ENCODE data around the gene TXN.

DNA sequence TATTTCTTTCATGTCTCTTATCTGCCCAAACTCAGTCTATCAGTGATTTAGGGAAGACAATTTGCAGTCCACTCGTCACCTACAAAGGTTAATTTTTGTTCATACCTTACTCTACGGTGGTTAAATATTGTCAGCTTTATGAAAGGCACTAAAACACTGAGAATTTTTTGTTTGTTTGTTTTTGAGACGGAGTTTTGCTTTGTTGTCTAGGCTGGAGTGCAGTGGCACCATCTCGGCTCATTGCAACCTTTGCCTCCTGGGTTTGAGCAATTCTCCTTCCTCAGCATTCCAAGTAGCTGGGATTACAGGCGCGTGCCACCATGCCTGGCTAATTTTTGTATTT, 26.4 kb upstream of the TXN start:
- TF ChIP-seq, protein P1, sequence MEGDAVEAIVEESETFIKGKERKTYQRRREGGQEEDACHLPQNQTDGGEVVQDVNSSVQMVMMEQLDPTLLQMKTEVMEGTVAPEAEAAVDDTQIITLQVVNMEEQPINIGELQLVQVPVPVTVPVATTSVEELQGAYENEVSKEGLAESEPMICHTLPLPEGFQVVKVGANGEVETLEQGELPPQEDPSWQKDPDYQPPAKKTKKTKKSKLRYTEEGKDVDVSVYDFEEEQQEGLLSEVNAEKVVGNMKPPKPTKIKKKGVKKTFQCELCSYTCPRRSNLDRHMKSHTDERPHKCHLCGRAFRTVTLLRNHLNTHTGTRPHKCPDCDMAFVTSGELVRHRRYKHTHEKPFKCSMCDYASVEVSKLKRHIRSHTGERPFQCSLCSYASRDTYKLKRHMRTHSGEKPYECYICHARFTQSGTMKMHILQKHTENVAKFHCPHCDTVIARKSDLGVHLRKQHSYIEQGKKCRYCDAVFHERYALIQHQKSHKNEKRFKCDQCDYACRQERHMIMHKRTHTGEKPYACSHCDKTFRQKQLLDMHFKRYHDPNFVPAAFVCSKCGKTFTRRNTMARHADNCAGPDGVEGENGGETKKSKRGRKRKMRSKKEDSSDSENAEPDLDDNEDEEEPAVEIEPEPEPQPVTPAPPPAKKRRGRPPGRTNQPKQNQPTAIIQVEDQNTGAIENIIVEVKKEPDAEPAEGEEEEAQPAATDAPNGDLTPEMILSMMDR (IDR thresholded peaks at IDR 0.05; ENCODE audit: low read length): no peak
- TF ChIP-seq EZH2 (IDR thresholded peaks at IDR 0.05; ENCODE audit: borderline replicate concordance, low read length): no peak
